ENCODE measurements around the gene PLEKHA6.

The PLEKHA6 gene

DNA sequence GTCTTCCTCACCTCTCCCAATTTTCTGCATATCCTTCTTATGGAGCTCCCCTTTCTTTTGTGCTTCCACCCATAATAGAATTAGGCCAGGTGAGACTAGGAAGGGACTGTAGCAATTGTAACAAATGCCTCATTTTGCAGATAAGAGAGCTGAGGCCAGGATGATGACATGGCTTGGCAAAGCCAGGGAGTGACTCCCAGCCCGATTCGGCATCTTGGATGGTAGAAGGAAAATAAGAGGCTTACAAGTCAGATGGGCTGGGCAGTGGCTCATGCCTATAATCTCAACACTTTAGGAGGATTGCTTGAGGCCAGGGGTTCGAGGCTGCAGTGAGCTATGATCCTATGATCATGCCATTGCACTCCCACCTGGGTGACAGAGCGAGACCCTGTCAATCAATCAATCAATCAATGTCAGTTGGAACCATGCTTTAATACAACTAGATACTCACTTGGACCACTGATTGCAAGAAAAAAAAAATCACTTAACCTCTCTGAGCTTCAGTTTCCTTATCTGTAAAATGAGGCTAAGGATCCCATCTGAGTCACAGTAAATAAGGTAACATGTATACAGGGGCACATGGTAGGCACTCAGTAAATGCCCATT, 51.6 kb downstream of the PLEKHA6 start:
- no peak for DNase-seq

- no peak for DNase-seq
Measured at GRCh38 chr1:204307334-204307883, 52.3 kb downstream of the PLEKHA6 start.

- DNase-seq = no peak
Measured at GRCh38 chr1:204306076-204306475, 53.7 kb downstream of the PLEKHA6 start.

- DNase-seq = no peak
Measured at GRCh38 chr1:204304067-204304466, 55.7 kb downstream of the PLEKHA6 start.

DNA sequence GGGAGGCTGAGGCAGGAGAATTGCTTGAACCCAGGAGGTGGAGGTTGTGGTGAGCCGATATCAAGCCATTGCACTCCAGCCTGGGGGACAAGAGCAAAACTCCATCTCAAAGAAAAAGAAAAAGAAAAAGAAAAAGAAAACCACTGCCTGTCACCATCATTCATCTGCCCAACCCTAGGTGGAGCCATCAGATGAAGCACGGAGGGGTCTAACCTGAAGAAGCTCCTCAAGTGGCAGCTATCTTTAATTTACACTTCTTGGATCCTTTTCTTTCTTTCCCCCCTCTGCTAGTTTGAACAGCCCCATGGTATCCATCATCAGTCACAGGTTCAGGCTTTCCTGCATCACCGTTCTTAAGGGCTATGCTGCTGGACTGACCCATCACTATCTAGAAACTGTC, 57.0 kb downstream of the PLEKHA6 start:
- DNase-seq = no peak

DNA sequence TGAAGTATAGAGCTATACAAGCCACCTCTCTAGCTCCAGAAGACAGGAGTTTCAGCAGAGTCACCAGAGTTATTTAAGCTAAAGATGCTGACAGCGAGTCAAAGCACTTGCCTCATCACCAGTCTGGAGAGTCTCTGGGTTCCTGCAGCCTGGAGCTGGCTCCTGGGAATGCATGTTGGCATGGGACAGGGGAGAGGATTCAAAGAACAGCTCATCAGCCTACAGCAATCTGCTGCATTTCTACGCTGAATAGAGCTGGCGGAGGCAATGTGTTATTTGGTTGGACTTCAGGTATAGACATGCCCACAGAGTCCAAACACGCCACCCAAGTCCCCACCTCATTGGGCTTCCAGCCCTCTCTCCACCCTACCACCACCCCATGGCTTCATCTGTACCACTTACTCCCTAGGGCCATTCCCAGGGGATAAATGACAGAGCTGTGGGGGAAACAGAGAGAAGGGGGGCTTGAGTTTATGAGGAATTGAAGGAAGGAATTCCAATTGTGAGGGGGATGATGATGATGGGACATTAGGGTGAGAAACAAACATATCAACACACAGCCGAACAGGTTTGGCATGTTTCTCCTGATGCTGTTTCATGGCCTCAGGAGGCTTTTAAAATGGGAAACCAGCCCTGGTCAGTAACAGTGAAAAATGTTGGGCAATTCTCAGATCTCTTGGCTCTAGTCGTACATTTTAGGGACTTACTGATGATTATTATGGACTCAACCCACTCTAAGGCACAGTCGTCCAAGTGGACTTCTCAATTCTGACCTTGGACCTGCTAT, 58.4 kb downstream of the PLEKHA6 start:
- no peak for DNase-seq

DNA sequence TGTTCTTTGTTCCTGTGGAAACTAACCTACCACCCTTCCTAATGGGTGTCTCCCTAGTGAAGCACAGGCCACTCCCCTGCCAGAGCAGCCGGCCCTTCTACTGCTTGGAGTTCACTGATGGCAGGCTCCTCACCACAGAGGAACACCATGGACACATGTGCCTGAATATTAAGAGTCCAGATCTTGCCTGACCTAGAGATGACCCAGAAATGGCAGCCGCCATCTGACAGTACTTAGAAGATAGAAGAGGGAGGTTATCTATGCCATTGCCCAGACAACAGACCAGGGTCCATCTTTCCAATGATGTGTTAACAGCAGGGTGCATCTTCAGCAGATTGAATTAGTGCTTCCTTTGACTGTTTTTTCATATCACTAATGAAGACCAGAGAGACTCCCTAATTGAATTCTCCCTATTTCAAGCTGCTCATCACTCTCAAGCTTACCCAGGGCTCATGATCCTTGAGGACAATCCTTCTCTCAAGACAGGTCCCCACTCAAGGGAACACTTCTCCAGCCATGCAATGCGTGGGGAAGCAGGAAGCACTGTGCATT, 59.8 kb downstream of the PLEKHA6 start:
- no peak for DNase-seq

DNA sequence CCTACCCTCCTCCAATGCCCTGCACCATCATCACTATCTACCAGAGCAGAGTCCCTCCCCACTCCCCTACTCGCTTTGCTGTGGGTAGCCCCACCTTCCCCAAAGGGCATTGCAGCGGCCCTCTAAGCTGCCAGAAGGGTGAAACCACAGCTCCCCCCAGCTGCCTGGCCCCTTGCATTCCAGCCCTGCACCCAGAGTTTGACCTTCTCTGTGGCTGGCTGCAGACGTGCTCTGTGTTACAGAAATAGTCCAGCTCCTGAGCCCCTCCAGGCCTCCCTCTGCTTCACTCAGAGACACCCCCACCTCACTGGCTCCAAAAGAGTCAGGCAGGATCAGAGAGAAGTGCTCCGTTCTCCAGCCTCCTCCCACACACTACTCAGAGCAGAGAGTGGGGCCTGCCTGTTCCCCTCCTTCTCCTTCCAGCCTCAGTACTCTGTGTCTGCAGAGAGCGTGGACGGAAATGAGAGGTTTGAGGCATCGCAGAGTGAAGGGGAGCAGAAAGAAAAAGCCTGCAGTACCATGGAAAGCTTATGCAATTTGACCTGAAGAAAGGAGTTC, 63.2 kb downstream of the PLEKHA6 start:
- no peak for DNase-seq

GRCh38 chr1:204295671-204296070, 64.1 kb downstream of the PLEKHA6 start:
- no peak for DNase-seq

DNA sequence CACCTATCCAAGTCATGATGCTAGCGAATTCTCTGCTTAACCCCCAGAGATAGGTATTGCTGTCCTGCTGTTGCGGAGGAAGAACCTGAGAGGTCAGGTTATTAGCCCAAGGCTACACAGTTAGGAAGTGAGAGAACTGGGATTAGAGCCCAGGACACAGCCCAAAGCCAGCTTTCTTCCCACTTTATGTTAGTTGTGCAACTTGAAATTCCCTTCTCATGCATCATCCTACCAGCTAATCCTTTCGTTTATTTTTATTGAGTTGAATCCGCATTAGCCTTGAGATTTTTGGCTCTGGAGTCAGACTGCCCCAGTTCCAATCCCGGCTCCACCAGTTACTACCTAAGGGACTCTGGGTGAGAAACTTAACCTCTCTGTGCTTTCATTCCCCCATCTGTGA, 65.4 kb downstream of the PLEKHA6 start:
- DNase-seq = no peak

DNA sequence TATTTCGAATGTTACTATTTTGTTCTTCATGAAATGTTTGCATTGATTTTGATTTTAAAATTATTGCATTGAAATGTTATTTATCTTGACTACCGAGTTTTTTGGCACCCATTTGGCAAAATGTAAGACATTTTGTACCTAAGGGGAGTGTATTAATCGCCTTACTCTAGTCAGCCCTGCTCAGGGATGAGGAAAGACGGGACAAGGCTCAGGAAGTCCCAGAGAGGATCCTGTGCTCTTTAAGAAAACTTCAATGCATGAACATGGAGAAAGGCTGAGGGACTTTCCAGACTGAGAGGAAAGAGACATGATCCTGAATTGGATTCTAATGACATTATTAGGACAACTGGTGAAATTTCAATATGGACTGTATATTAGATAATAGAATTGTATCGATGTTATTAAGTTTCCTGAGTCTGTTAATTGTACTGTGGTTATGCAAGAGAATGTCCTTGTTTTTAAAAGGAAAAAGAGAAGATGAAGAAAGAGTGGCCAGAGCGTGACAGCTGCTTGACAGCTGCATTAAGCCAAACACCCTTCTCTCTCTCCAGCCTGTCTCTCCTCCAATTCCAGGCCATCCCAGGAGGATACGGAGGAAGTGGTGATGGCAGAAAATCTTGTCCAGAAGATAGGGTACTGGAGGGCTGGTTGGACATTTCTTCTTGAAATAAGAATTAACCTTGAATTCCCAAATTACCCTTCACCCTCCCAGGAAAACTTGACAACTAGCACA, 66.0 kb downstream of the PLEKHA6 start:
- no peak for DNase-seq

GRCh38 chr1:204292740-204293139, 67.0 kb downstream of the PLEKHA6 start:
- DNase-seq = no peak

- no peak for DNase-seq
Measured at GRCh38 chr1:204289280-204289679, 70.4 kb downstream of the PLEKHA6 start.

GRCh38 chr1:204288021-204288588, 71.6 kb downstream of the PLEKHA6 start:
- DNase-seq = no peak

DNA sequence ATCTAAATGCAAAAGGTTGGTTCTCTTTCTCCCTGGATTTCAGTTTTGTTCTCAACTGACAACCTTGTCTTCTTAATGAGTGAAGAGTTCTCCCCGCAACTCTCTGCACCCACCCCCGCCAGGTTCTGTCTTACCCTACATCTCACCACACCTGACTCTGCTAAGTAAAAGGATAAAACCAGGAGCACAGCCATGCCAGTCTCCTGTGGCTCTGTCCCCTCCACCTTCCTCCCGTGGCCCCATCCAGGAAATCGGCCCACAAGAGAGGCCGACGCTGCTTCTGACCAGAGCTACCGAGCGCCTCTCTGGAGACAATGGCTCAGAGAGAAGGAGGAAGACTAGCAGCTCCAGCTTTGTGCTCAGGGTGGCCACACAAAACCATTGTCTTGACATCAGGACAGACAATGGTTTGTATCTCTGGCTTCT, 72.2 kb downstream of the PLEKHA6 start:
- no peak for DNase-seq

DNA sequence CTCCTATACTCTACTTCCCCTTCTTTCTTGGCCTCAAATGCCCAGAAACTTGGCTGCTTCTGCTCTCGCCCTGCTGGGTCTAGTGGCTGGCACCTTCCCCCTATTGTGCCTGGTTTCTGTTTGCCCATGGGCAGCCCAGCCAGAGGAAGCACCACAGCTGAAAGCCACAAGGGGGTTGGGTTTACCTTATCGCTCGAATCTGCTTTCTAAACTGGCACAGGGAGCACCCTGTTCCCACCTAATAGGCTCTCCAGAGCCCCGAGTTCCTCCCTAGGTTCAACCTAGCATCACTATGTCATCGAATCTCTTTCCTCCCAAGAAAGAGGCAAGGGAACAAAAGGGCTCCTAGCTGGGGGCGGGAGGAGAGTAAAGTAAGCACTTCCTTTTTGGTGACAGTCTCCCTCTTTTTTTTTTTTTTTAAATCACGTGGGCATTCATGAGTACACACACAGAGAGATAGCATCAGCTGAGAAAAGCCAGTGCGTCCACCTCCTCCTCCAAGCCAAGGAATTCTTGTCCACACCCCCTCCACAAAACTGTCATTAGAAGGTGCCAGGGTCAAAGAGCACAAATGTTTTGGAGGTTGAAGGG, 72.8 kb downstream of the PLEKHA6 start:
- DNase-seq = peak; percentile 7

- DNase-seq = no peak
Measured at GRCh38 chr1:204286315-204286714, 73.4 kb downstream of the PLEKHA6 start.

GRCh38 chr1:204285436-204286305, 74.1 kb downstream of the PLEKHA6 start:
- DNase-seq = no peak

DNA sequence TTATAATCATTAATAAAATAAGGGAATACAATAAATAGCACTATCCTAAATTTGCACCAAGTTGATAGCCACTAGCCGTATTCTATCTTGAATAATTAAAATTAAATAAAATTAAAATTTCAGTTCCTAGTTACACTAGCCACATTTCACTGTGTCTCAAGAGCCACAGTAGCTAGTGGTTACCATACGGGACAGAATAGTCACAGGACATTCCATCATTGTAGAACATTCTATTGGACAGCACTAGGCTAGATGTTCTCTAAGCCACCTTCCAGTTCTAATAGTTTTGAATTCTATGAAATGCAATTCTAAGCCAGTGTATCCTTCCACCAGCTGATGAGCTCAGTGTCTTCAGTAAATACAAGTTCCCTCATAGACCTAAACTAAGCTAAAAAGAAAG, 74.8 kb downstream of the PLEKHA6 start:
- DNase-seq = no peak

- DNase-seq = no peak
Measured at GRCh38 chr1:204283711-204284651, 75.7 kb downstream of the PLEKHA6 start.

All from activated T-cell treated with anti-CD3 and anti-CD28 coated beads for 4 hours (primary cell).